NK-92 treated with Interleukin-12 subunit alpha and Interleukin-12 subunit beta, amount 100 ng/mL, for 24 hours (cell line): Measurements from ENCODE around the gene MAP7D3.
"Not testable (repeated sequence)": the region's sequence is repeated elsewhere in the genome, so short reads cannot be mapped to it uniquely, and the experiment has no call there.

ENCODE experiments used
- DNase-seq: peaks from one replicate; lab custom pipeline; 2025; lab: John Stamatoyannopoulos, UW

Gene MAP7D3, protein sequence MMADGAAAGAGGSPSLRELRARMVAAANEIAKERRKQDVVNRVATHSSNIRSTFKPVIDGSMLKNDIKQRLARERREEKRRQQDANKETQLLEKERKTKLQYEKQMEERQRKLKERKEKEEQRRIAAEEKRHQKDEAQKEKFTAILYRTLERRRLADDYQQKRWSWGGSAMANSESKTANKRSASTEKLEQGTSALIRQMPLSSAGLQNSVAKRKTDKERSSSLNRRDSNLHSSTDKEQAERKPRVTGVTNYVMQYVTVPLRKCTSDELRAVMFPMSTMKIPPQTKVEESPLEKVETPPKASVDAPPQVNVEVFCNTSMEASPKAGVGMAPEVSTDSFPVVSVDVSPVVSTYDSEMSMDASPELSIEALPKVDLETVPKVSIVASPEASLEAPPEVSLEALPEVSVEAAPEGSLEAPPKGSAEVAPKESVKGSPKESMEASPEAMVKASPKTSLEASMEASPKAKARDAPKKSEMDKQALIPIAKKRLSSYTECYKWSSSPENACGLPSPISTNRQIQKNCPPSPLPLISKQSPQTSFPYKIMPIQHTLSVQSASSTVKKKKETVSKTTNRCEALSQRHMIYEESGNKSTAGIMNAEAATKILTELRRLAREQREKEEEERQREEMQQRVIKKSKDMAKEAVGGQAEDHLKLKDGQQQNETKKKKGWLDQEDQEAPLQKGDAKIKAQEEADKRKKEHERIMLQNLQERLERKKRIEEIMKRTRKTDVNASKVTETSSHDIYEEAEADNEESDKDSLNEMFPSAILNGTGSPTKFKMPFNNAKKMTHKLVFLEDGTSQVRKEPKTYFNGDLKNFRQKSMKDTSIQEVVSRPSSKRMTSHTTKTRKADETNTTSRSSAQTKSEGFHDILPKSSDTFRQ

DNA sequence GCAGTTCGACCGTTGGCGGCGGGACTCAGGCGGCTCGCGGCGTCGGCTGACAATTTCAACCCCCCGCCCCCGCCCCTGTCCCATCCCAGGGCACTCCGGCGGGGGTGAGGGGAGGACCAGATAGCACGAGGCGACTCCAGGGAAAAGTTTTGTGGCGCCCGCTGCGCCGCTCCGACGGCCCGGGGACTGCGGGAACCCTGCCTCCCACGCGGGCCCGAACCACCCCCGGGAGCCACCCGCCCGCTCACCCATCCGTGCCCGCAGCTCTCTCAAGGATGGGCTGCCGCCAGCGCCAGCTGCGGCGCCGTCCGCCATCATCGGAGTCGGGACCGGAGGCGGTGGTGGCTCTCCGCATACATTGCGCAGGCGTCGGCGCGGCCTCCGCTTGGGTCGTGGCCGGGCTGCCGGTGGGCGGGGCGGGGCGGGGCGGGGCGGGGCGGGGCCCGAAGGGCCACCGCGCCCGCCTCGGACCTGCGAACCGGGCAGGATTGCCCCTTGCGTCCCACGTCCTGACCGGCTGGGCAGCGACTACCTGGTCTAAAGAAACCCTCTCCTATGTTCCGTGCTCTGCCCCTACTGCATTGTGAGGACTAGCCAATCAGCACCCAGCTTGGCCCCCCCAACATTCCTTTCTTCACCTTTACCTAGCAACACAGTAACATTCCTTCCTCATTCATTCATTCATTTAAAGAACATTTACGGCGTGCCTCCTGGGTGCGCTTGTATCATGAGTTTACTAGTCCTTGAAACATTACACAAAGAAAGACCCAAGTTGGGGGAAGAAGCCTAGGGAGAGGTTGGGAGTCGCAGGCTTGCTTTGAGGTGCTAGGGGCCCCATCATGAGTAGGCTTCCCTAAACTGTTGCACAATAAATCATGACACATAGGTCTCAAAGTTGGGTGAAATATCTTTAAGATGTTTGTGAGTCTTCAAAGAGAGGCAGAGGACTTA, at the start of gene MAP7D3:
Gene MAP7D3, minus strand, starts transcription at position 360 of the 951 bp plus-strand sequence. Its CDS starts 42 bp downstream, at position 318.
- peak; percentile 60 for DNase-seq

DNA sequence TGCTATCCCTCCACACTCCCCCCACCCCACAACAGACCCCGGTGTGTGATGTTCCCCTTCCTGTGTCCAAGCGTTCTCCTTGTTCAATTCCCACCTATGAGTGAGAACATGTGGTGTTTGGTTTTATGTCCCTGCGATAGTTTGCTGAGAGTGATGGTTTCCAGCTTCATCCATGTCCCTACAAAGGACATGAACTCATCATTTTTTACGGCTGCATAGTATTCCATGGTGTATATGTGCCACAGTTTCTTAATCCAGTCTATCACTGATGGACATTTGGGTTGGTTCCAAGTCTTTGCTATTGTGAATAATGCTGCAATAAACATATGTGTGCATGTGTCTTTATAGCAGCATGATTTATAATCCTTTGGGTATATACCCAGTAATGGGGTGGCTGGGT, 49.5 kb upstream of the MAP7D3 start, which contains the start of gene ADGRG4:
Gene ADGRG4, plus strand, starts transcription at position 243 of the 400 bp plus-strand sequence. CDS start 7,815 bp downstream, outside the sequence.
- DNase-seq: not testable (repeated sequence)

DNA sequence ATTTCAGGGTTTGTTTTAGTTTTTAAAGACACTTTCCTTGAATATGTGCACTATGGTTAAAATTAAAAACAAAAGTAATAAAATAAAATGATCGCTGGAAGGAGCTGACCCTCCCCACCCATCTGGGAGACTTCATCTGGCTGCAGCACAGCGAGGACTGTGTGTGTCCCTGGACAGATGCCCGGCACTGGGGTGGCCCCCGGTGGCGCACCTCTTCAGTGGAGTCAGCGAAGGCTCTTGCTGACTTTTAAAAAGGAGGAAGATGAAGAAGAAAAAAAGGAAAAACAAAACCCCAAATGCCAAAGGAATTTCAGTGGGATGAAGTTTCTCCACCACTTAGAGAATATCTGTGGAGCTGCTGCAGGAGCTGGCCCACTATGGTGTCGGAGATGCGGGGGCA, 44.2 kb upstream of the MAP7D3 start:
- no peak for DNase-seq

DNA sequence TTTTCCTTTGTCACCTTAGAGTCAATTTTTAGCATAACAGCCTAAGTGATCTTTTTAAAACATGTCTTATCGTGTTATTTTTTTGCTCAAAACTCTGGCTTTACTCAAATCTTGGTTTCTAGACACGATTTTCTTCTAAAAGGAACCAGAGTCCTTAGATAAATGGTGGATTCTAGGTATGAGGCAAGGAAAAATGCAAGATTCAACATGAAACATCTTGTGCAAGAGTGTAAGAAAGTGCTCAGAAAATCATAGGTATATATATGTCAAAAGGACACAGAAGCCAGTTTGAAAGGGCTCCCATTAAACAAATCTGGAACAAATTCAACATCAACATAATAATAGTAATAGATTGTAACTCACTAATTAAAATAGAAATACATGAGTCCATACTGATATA, 41.5 kb upstream of the MAP7D3 start:
- DNase-seq: no peak

DNA sequence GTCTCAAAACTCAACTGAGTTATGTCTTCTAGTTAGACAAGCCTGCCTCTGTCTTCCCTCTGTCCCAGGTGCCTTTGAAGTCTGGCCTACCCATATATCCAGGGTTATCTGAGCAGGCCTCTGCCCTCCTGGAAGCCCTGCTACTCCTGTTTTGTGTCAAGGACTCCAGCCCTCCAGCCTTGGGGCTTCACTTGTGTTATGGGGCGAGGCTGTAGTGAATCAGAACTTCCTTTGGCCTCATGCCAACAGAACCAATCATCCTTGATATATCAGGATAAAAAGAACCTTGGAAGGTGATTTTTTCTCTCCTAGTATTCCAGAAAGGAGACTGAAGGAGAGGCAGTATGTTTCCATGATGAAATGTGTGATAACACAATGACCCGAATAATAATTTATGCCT, 40.6 kb upstream of the MAP7D3 start:
- DNase-seq: no peak

DNA sequence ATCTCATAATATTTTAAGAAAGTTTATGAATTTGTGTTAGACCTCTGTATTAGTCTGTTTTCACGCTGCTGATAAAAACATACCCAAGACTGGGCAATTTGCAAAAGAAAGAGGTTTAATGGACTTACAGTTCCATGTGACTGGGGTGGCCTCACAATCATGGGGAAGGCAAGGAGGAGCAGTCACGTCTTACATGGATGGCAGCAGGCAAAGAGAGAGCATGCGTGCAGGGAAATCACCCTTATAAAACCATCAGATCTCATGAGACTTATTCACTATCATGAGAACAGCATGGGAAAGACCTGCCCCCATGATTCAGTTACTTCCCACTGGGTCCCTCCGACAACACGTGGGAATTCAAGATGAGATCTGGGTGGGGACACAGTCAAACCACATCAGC, 35.2 kb upstream of the MAP7D3 start:
- not testable (repeated sequence) for DNase-seq

DNA sequence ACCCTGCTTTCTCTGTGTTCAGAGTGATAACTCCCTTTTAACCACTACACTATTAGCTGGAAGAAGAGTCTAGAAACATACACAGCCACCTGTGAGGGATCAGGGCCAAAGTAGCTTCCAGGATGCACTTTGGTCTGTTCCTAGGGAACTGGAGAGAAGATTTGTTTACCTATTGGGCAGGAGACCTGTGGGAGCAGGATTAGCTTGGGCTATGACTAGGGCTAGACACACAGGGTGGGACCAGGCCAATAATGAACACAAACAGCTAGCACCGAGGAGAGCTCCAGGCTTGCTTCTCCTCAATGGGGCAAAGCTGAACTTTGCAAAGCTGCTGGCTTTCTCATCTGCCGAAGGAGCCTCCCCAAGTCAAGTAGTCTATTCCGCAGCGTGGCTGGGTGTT, 24.4 kb upstream of the MAP7D3 start:
- no peak for DNase-seq

DNA sequence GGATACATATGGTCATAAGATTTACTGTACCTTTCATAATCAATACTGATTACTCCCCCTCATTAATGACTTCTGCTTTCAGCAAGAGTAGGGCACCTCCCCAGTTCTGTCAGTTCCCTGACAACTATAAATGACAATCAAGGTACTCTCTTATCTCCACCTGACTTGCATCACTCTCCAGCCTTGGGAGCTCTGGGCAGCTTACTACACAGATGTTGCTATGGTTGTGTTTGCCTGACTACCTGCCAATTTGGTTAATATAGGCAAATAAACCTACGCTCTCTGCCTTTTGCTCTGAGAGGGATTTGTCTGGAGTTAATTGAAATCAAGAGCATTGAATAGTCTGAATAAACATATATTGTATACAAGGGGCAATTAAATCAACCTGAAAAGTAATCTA, 22.8 kb upstream of the MAP7D3 start:
- DNase-seq: no peak

DNA sequence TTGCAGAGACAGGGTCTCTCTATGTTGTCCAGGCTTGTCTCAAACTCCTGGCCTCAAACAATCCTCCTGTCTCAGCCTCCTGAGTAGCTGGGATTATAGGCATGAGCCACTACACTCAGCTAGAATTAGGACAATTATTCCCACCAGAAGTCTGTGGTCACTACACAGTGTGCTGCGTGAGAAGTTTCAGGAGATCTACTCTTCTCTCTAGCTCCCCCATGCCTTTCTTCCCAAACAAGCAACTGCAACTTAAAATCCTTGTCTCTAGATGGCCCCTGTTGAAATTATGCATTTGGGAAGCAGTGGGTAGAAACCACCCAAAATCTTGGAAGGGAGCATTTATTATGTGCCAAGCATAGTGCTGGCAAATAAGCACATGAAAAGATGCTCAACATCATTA, 21.1 kb upstream of the MAP7D3 start:
- DNase-seq: no peak

DNA sequence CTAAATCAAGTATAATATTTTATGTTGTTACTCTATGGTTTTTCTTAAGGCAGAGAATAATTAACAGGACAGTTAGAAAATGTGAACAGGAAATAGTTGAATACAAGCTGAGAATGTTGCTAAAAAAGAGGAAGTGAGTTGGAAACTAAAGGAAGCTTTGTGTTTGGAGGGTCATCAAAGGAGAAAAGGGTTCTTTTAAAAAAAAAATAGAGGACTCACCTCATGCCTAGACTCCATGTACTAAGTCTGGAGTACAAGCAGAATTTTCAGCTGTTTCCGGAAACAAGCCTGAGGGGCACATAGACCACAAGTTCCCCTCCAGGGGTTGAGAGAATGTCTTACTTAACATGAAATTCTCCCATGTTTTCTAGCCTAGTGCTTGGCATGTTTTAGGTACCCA, 20.1 kb upstream of the MAP7D3 start:
- no peak for DNase-seq

DNA sequence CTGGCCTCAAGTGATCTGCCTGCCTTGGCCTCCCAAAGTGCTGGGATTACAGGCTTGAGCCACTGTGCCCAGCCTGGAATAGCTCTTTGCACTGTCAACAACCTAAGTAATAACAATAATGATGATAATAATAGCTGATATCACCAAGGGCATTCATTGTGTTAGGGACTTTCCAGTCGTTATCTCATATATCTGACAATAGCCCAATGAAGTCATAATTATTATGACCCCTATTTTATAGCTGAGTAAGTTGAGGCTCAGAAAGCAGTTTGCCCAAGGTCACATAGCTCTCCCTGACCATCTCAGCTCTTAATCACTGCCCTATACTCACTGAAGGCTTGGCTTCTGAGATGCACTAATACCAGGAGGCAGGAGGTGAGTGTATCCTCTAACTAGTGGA, 18.7 kb upstream of the MAP7D3 start:
- no peak for DNase-seq

DNA sequence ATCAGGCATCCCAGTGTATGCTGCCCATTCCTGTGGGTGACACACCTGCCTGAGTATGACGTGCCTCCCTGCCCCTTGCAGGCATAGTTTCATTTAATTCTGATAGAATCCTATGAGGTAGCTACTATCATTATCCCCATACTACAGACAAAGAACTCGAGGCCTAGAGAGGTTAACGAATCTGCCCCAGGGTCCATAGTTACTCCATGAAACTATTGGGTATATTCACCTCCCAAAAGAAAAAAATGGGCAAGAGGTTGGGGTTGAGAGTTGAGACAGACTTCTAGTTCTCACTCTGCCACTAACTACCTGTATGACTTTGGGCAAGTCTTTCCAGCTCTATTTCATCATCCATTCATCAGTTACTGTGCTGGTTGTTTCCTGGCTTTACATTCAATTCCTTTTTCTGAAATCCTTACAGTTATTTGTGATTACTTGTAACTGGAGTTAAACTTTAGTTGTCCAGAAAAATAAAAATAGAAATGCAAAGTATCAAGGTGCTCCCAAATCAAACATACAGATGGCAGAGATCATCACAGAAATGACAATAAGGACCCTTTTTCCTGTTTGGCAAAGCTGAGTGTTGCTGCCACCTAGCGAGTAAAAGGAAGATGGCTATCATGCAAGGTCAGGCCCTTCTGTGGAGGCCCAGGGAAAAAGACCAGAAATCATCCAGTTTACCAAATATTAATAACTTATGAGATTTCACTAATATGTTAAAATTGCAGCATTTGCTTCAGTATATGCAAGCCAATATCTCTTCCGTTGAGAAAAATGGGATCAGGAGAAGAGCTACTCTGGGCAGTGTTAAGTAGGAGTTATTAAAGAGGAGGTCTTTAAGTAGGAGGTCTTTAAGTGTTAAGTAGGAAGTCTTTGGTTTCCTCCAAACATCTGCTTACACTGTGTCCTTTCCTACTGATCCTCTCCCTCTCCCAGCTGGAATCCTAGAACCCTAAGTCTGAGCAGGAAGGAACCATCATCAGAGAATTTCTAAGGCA, 17.1 kb upstream of the MAP7D3 start:
- DNase-seq: peak; percentile 0

DNA sequence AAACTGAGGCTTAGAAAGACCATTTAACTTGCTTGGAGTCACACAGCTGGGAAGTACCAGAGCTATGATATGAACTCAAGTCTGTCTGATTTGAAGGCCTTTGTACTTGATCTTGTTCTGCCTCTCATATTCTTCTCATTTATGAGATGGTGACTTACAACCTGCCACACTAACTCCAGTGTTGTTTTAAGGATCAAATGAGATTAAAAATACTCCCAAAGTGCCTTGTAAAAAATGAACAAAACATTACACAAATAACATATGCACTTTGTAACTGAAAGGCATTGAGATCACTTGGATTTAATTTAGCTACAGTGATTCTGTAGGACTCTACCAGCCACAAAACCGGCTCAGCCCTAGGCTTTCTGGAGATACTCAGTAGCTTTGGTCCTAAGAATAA, 15.6 kb upstream of the MAP7D3 start:
- no peak for DNase-seq

DNA sequence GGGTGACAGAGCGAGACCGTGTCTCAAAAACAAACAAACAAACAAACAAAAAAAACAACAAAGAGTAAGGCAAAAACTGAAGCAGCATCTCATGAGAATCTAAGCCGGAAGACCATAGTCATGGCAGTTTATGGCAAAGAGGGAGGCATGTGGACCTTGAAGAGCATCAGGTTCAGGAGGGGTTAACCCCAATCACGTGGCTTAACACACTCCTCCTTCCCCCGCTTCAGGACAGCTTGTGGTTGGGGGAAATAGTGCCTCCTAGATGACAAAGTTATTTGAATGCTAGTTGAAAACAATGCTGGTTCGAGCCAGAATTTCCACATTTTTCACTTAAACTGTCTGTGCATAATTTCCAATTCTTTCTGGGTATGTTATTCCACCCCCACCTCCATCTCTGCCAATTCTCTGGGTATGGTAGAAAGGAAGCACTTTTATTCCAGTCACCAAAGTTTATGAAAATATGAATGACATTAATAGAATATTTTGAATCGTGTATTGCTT, 11.7 kb upstream of the MAP7D3 start:
- DNase-seq: no peak

DNA sequence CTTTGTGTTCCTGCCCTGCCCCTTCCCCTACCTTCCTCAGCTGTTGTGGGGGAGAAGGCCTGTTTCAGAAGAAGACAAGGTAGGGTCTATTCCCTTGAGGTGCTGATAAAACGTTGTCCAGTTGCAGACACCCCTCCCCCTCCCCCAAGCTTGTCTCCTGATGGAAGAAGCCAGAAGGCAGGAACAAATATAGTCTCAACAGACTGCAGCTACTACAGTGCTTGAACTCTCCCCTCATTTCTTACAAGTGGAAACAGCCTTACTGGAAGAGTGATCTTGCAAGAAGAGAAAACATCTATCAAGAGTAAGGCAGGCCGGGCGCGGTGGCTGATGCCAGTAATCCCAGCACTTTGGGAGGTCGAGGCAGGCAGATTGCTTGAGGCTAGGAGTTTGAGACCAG, 11.0 kb upstream of the MAP7D3 start:
- no peak for DNase-seq

DNA sequence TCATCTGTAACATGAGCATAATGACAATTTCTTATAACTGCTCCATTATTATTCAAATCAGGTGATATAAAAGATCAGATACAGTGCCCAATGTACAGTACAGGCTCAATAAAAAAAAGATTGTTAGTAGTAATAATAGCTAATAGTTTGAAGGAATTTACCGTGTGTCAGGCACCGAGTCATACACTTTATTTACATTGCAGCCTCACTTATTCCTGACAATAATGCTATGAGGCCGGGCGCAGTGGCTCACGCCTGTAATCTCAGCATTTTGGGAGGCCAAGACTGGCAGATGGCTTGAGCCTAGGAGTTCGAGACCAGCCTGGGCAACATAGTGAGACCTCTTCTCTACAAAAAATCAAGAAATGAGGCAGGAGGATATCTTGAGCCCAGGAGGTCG, 10.1 kb upstream of the MAP7D3 start:
- no peak for DNase-seq

DNA sequence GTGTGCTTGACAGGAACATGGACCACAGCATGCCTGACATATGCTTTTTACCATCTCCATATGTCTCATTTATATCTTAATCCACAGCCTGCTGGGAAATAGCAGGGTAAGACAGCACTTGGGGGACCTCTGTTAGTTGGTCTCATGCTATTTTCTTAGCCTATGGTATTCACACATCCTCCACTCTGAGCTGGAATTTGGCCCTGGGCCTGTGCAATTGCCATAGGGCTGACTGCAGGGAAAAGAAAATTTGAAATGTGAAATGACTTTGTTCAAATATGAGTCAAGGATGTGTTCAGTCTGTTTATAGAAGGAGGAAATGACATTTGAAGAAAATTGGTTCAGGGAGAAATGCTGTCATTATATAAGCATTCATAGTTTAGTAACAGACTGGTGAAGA, 9.6 kb upstream of the MAP7D3 start:
- no peak for DNase-seq

DNA sequence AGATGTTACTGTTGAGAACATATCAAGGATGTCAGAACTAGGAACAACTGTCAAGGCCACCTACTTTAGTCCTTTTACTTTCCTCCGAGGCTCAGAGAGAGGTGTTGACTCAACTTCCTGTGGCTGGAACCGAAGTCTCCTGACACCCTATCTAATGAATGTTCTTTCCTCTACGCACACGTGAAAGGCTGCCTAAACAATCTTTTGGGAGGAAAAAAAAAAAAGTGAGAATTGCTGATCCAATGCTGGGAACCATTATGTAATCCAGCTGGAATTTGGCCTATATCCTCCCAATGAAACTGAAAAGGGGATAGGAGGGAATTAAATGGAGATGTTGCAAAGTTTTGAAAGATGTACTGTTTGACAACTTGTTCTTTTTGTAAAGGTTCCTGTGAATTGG, 8.3 kb upstream of the MAP7D3 start:
- DNase-seq: no peak

DNA sequence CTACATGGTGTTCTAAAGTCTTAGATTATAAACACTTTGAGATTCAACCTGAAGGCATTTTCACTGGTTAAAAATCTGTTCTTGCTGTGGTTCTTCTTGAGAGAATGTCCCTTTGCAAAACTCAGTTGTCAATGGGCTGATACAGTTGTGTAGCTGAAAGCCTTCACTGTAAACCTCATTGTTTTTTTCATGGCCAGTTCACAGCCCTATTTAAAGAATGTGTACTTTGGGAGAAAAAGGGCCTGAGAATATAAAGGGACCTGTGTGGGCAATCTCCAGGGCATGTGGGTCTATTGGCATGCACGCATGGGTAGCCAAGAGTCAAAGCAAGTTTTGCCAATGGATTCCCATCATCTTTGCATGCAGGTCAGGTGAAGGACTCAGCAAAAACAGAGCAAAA, 7.8 kb upstream of the MAP7D3 start:
- no peak for DNase-seq

DNA sequence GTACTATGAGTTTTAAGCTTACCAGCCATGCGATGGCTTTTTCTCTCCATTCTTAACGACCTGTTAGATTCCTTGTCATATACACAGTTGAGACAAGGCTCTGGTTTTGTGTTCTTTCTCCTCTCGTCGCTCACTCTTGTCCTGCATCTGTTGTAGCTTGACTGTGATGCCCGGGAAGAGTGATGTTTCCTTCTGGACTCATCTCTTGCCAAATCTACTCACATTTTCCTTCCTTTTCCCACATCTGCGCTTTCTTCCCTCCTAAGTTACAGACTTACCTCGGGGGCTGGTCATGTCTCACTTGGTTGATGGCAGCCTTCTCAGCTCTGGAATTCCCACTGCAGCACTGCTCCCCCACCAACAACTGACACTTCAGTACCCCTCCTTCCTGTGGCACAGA, 4.8 kb upstream of the MAP7D3 start:
- DNase-seq: no peak
